Medulla oblongata (tissue), 1 donor: ENCODE measurements around the gene KLF5.
"Not testable (repeated sequence)": the region's sequence is repeated elsewhere in the genome, so short reads cannot be mapped to it uniquely, and the experiment has no call there.

Experiments used
- DNase-seq: peaks from one replicate; pipeline ENCODE4 v3.0.0-alpha.2; 2015; ENCODE audit errors: extremely low spot score

The KLF5 gene

GRCh38 chr13:73058736-73059459 lies at the start of gene KLF5:
Gene KLF5, plus strand, starts transcription at chr13:73059005. Its CDS starts 323 bp downstream, at chr13:73059328.
- DNase-seq = peak; percentile 92

- no peak for DNase-seq
Measured at GRCh38 chr13:73011751-73012150, 47.1 kb upstream of the KLF5 start.

- no peak for DNase-seq
Measured at GRCh38 chr13:73015805-73016204, 43.0 kb upstream of the KLF5 start.

- no peak for DNase-seq
Measured at GRCh38 chr13:73018336-73018735, 40.5 kb upstream of the KLF5 start.

- no peak for DNase-seq
Measured at GRCh38 chr13:73025217-73026012, 33.4 kb upstream of the KLF5 start.

GRCh38 chr13:73034901-73035300 lies 23.9 kb upstream of the KLF5 start:
- no peak for DNase-seq

- no peak for DNase-seq
Measured at GRCh38 chr13:73035660-73036059, 23.1 kb upstream of the KLF5 start.

- DNase-seq = no peak
Measured at GRCh38 chr13:73036566-73036965, 22.2 kb upstream of the KLF5 start.

- DNase-seq = no peak
Measured at GRCh38 chr13:73038064-73038463, 20.7 kb upstream of the KLF5 start.

- DNase-seq = no peak
Measured at GRCh38 chr13:73039201-73040108, 19.4 kb upstream of the KLF5 start.

GRCh38 chr13:73040484-73040883 lies 18.3 kb upstream of the KLF5 start:
- no peak for DNase-seq

GRCh38 chr13:73040968-73041596 lies 17.7 kb upstream of the KLF5 start:
- no peak for DNase-seq

GRCh38 chr13:73045031-73045430 lies 13.8 kb upstream of the KLF5 start:
- no peak for DNase-seq

GRCh38 chr13:73048615-73049014 lies 10.2 kb upstream of the KLF5 start:
- DNase-seq = not testable (repeated sequence)

- no peak for DNase-seq
Measured at GRCh38 chr13:73054712-73055111, 4.1 kb upstream of the KLF5 start.

GRCh38 chr13:73055813-73056564 lies 2.8 kb upstream of the KLF5 start:
- DNase-seq = no peak

- no peak for DNase-seq
Measured at GRCh38 chr13:73056565-73056962, 2.2 kb upstream of the KLF5 start.

- DNase-seq = no peak
Measured at GRCh38 chr13:73057284-73058063, 1.3 kb upstream of the KLF5 start.

GRCh38 chr13:73058064-73058313 lies 816 bp upstream of the KLF5 start:
- no peak for DNase-seq

GRCh38 chr13:73058432-73058735 lies 421 bp upstream of the KLF5 start:
- DNase-seq = no peak
